ENCODE results near the gene WDR35.

The WDR35 gene

GRCh38 chr2:19989667-19990415 lies at the start of gene WDR35:
Gene WDR35 (minus strand): TSS chr2:19990105. CDS start chr2:19990015, 90 bp downstream.
- H3K4me3 Mint-ChIP-seq = peak within 1 kb of the TSS; percentile 96
- H3K4me1 Mint-ChIP-seq = peaks cover 28% of the 10 kb centered on the region
- peaks cover 9% of the 10 kb centered on the region for H3K36me3 Mint-ChIP-seq
- peaks cover 10% of the 10 kb centered on the region for H3K27me3 Mint-ChIP-seq
- H3K27ac Mint-ChIP-seq = peak within 1 kb of the TSS; percentile 81
- no peaks in the 10 kb centered on the region for H3K9me3 Mint-ChIP-seq

DNA sequence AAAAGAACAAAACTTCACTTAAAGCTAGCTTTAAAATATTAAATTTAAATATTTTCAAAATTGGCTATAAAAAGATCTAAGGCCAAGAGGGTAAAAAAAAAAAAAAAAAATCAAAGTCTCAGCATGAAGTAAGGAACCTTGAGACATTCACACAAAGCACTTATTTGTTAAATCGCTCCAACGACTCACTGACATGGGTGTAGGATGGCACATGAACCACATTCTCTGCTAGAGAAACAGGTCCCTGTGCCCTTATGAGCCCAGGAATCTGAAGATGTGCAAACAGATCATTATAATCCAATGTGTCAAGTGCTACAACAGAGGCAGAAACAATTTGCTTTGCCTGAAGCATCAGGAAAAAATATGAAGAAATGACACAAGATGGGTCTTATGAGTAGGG lies 47.8 kb upstream of the WDR35 start:
- Mint-ChIP-seq H3K36me3 (peaks cover 22% of the 10 kb centered on the region), H3K4me1 (peaks cover 18% of the 10 kb centered on the region), H3K4me3 (no peak overlapping the region), H3K27me3 (no peaks in the 10 kb centered on the region), H3K27ac (no peak overlapping the region), H3K9me3 (no peaks in the 10 kb centered on the region)

- Mint-ChIP-seq H3K4me1 (peaks cover 11% of the 10 kb centered on the region), H3K36me3 (peaks cover 33% of the 10 kb centered on the region), H3K27me3 (no peaks in the 10 kb centered on the region), H3K4me3 (no peak overlapping the region), H3K9me3 (no peaks in the 10 kb centered on the region), H3K27ac (peak overlapping the region; percentile 2)
These were observed 46.2 kb upstream of the WDR35 start for GRCh38 chr2:20035955-20036666.

DNA sequence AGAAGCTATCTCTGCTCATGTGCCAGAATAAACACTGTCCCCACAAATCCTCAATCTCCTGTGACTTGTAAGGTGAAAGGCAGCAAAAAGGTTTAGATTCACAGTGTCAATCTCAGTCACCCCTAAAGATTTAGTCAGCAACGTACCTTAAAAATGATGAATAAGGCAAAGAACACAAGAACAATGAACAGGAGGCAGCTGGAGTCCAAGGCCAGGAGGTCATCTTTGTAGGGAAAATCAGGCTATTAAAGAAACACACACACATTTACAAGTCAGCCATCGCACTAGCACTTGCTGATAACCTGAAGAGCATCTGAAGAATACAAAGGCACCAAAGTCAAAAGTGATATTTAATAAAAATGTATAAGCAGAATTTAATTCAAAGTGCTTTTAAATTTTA lies 44.9 kb upstream of the WDR35 start:
- Mint-ChIP-seq H3K27ac (no peak overlapping the region), H3K36me3 (peaks cover 39% of the 10 kb centered on the region), H3K4me1 (peaks cover 5% of the 10 kb centered on the region), H3K27me3 (no peaks in the 10 kb centered on the region), H3K4me3 (no peak overlapping the region), H3K9me3 (no peaks in the 10 kb centered on the region)

DNA sequence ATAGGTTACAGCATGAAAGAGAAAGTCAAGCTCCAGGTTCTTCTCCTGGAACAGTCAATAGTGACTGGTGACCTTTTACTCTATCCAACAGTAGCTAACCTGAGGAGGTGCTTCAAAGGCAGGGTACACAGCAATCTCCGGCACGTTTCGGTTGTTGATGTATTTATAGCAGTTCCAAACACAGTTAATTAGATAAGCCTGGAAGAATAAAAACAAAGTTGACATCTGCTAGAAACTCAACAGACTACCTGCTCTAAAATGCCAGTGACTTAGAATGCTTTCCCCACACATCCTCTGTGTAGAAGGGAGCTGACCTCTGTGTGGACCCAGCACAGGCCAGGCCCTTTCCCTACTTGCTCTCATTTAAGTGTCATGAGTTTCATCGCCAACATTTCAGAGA lies 44.3 kb upstream of the WDR35 start:
- Mint-ChIP-seq H3K27me3 (no peaks in the 10 kb centered on the region), H3K4me3 (no peak overlapping the region), H3K36me3 (peaks cover 44% of the 10 kb centered on the region), H3K4me1 (peaks cover 5% of the 10 kb centered on the region), H3K27ac (no peak overlapping the region), H3K9me3 (no peaks in the 10 kb centered on the region)

DNA sequence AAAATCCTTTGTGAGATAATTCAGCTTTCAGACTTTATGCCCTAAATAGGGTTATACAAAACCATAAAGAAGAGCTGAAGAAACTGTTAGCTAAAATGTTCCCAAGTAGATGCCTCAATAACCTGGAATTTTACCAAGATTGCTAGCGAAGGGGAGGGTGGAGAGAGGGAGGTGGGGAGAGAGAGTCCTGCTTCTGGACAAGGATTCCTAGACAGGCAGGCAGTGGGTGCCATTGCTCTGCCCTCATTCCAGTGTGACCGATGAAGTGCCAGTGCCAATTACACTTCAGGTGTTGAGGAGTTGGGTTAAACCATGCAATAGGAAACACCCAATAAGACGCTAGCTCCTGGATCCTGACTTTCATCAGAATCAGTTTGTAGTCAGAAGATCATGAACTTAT lies 43.4 kb upstream of the WDR35 start:
- H3K36me3 Mint-ChIP-seq = peaks cover 50% of the 10 kb centered on the region
- no peak overlapping the region for H3K4me3 Mint-ChIP-seq
- H3K27ac Mint-ChIP-seq = no peak overlapping the region
- no peaks in the 10 kb centered on the region for H3K9me3 Mint-ChIP-seq
- peaks cover 5% of the 10 kb centered on the region for H3K4me1 Mint-ChIP-seq
- no peaks in the 10 kb centered on the region for H3K27me3 Mint-ChIP-seq

- no peaks in the 10 kb centered on the region for H3K27me3 Mint-ChIP-seq
- H3K4me3 Mint-ChIP-seq = no peak overlapping the region
- no peaks in the 10 kb centered on the region for H3K9me3 Mint-ChIP-seq
- H3K27ac Mint-ChIP-seq = no peak overlapping the region
- H3K4me1 Mint-ChIP-seq = no peaks in the 10 kb centered on the region
- peaks cover 43% of the 10 kb centered on the region for H3K36me3 Mint-ChIP-seq
These were observed 40.3 kb upstream of the WDR35 start for GRCh38 chr2:20030224-20030623.

DNA sequence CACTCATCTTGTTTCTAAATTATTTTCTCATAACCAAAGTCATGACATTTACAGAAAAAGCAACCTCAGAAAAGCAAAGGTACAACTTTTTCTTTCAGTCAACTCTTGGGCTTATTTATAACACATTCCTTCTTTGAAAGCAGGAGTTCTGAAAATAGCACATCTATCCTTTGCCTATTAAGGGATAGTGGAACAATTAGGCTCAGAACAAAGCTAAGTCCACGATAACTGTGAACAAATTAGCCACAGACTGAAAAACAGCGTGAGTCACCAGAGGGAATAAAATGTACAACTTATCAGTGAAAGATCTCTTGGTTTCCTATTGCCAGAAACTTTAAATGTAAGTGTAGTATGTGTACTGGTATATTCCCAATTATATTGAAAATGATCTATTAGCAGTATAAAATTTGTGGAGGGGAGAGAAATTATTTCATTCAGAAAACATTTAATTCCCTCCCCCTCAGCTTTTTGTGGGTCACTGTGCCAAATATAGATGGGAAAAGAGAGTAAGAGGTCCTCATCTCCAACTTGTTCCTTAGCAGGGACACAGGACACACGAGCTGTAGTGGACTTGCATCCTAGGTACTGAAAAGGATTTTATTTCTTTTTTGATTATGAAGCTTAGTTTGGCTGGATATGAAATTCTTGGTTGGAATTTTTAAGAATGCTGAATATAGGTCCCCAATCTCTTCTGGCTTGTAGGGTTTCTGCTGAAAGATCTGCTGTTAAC lies 38.0 kb upstream of the WDR35 start:
- Mint-ChIP-seq H3K27me3 (no peaks in the 10 kb centered on the region), H3K9me3 (peaks cover 2% of the 10 kb centered on the region), H3K4me1 (no peaks in the 10 kb centered on the region), H3K4me3 (no peak overlapping the region), H3K27ac (no peak overlapping the region), H3K36me3 (peaks cover 36% of the 10 kb centered on the region)

- no peak overlapping the region for H3K4me3 Mint-ChIP-seq
- peaks cover 5% of the 10 kb centered on the region for H3K9me3 Mint-ChIP-seq
- no peak overlapping the region for H3K27ac Mint-ChIP-seq
- H3K27me3 Mint-ChIP-seq = no peaks in the 10 kb centered on the region
- peaks cover 30% of the 10 kb centered on the region for H3K36me3 Mint-ChIP-seq
- H3K4me1 Mint-ChIP-seq = no peaks in the 10 kb centered on the region
These were observed 37.4 kb upstream of the WDR35 start for GRCh38 chr2:20027260-20027677.

- Mint-ChIP-seq H3K27ac (no peak overlapping the region), H3K27me3 (no peaks in the 10 kb centered on the region), H3K4me1 (no peaks in the 10 kb centered on the region), H3K4me3 (no peak overlapping the region), H3K36me3 (peaks cover 22% of the 10 kb centered on the region), H3K9me3 (peaks cover 12% of the 10 kb centered on the region)
These were observed 35.3 kb upstream of the WDR35 start for GRCh38 chr2:20025065-20025786.

DNA sequence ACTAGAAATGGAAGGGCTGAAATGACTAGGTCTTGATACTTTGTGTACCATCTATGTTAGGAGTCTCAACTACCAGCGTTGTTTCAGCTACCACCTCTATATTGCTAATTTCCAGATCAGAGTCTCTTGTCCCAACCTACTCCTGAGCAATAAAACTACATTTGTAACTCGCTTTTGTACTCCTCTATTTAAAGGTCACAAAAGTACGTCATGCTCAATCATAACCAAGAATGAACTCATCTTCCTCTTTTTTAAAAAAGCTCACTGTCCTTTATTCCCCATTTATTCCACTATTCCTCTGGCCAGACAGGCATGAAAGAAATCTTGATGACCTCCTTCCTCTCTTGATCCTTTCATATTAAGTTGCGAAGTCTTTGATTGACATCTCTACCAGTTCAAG lies 33.8 kb upstream of the WDR35 start:
- H3K9me3 Mint-ChIP-seq = peaks cover 12% of the 10 kb centered on the region
- no peaks in the 10 kb centered on the region for H3K4me1 Mint-ChIP-seq
- H3K36me3 Mint-ChIP-seq = peaks cover 12% of the 10 kb centered on the region
- H3K27ac Mint-ChIP-seq = no peak overlapping the region
- no peaks in the 10 kb centered on the region for H3K27me3 Mint-ChIP-seq
- no peak overlapping the region for H3K4me3 Mint-ChIP-seq

GRCh38 chr2:20021405-20022009 lies 31.6 kb upstream of the WDR35 start:
- Mint-ChIP-seq H3K27me3 (no peaks in the 10 kb centered on the region), H3K4me3 (no peak overlapping the region), H3K9me3 (peaks cover 12% of the 10 kb centered on the region), H3K36me3 (peaks cover 7% of the 10 kb centered on the region), H3K4me1 (no peaks in the 10 kb centered on the region), H3K27ac (no peak overlapping the region)

DNA sequence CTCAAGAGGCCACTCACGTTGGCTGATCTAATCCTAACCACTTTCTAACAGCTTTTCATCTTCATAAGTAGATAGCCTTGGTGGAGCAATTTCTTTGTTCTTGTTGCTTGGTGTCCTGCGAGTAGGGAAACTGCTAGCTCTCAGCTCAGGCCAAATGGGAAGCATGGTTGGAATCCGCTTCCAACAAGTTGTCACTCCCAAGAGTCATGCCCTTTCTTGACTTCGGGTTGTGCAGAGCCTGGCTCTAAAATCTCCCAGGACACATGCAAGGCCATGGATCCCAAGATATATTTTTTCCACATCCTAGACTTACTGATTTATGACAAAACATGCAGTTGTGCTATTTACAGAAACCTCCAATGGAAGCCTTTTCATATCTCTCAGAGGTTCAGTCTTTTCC lies 29.8 kb upstream of the WDR35 start:
- Mint-ChIP-seq H3K9me3 (peaks cover 12% of the 10 kb centered on the region), H3K27ac (no peak overlapping the region), H3K4me3 (no peak overlapping the region), H3K27me3 (no peaks in the 10 kb centered on the region), H3K36me3 (peaks cover 7% of the 10 kb centered on the region), H3K4me1 (no peaks in the 10 kb centered on the region)

GRCh38 chr2:20018601-20019152 lies 28.8 kb upstream of the WDR35 start:
- Mint-ChIP-seq H3K9me3 (peaks cover 12% of the 10 kb centered on the region), H3K27ac (no peak overlapping the region), H3K36me3 (peaks cover 9% of the 10 kb centered on the region), H3K4me3 (no peak overlapping the region), H3K27me3 (peaks cover 8% of the 10 kb centered on the region), H3K4me1 (no peaks in the 10 kb centered on the region)

DNA sequence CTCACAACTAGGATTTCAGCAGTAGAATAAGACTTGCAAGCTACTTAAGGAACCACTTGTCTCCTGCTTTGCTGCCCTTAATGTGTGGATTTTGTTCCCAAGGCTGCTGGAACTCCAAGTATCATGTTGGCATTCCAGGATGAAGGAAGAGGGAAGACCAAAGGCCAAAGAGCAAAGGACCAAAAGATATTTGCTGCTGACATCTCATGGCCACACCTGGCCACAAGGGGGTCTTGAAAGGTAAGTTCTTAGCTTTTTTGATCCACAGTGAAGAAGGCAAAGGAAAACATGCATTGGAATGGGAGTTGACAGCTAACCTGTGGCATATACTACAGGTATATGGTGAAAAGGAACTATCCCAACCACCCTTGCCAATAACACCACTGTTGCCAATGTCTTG lies 26.4 kb upstream of the WDR35 start:
- Mint-ChIP-seq H3K4me1 (peaks cover 5% of the 10 kb centered on the region), H3K36me3 (peaks cover 3% of the 10 kb centered on the region), H3K27ac (no peak overlapping the region), H3K4me3 (no peak overlapping the region), H3K9me3 (no peaks in the 10 kb centered on the region), H3K27me3 (peaks cover 23% of the 10 kb centered on the region)
